ENCODE results near the gene SLC1A1.

Gene SLC1A1

GRCh38 chr9:4591123-4591500 lies 100.8 kb downstream of the SLC1A1 start:
- Histone ChIP-seq H3K4me2 (ENCODE audit: low read length) (no peak overlapping the region), H2AK5ac (ENCODE audit: low read length) (no peak overlapping the region), H2BK5ac (ENCODE audit: low read depth, low read length, poor library complexity) (no peak overlapping the region), H3K4me3 (ENCODE audit: low read depth, low read length) (no peak overlapping the region), H3K79me2 (ENCODE audit: control insufficient read depth, insufficient read depth, low read length, poor library complexity) (no peaks in the 10 kb centered on the region), H2BK12ac (ENCODE audit: low read length) (no peak overlapping the region), H3K79me1 (ENCODE audit: low read length) (peaks cover 3% of the 10 kb centered on the region), H4K12ac (ENCODE audit: low read depth, low read length) (no peak overlapping the region), H3K4me1 (ENCODE audit: control insufficient read depth in 1 of 2, insufficient read depth in 2 of 2, low read length in 2 of 2) (peaks cover 2 to 14% of the 10 kb centered on the region in 2 experiments), H4K91ac (ENCODE audit: low read depth, low read length) (peak overlapping the region; percentile 54), H3K23ac (ENCODE audit: low read length) (no peak overlapping the region), H2AFZ (ENCODE audit: insufficient read depth, low read length, poor library complexity) (no peak overlapping the region), H3K27me3 (ENCODE audit: insufficient read depth, low read length) (no peaks in the 10 kb centered on the region), H3K9me3 (ENCODE audit: insufficient read depth, low read depth, low read length) (no peaks in the 10 kb centered on the region), H3K9ac (ENCODE audit: low read length) (no peak overlapping the region), H4K8ac (ENCODE audit: low read depth, low read length) (no peak overlapping the region), H2BK120ac (ENCODE audit: insufficient read depth, low read length, poor library complexity) (no peak overlapping the region), H3K27ac (ENCODE audit: low read depth, low read length) (no peak overlapping the region), H3K4ac (ENCODE audit: low read depth, low read length) (no peak overlapping the region), H3K14ac (ENCODE audit: low read length) (no peak overlapping the region), H3K36me3 (ENCODE audit: control insufficient read depth in 1 of 2, insufficient read depth in 2 of 2, low read length in 2 of 2) (no peaks in the 10 kb centered on the region), H3K18ac (ENCODE audit: low read length) (no peak overlapping the region)
- WGBS (ENCODE audit: extremely low coverage, insufficient coverage, insufficient read length), result no CpG with 5 or more reads among the region's 4 CpGs
- DNase-seq, result no peak

DNA sequence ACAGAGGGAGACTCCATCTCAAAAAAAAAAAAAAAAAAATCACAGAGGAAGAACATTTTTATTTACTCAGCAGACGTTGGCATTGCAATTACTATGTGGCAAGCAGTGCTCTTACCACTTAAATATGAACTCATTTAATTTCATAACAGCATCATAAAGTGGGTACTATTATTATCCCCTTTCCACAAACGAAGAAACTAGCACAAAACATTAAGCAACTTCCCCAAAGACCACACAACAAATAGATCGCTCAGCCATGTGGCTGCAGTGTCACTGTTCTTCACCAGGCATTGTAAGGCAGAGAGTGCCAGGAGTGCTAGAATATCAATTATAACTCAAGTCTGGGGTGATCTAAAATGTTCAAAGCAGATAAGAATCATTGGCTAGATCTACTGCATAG lies 102.0 kb downstream of the SLC1A1 start:
- Histone ChIP-seq H3K4me3 (ENCODE audit: low read depth, low read length) (no peak overlapping the region), H2BK5ac (ENCODE audit: low read depth, low read length, poor library complexity) (no peak overlapping the region), H2AK5ac (ENCODE audit: low read length) (no peak overlapping the region), H3K4ac (ENCODE audit: low read depth, low read length) (no peak overlapping the region), H2BK120ac (ENCODE audit: insufficient read depth, low read length, poor library complexity) (no peak overlapping the region), H3K27me3 (ENCODE audit: insufficient read depth, low read length) (no peaks in the 10 kb centered on the region), H3K79me1 (ENCODE audit: low read length) (peaks cover 3% of the 10 kb centered on the region), H4K8ac (ENCODE audit: low read depth, low read length) (no peak overlapping the region), H3K23ac (ENCODE audit: low read length) (no peak overlapping the region), H4K91ac (ENCODE audit: low read depth, low read length) (no peak overlapping the region), H3K14ac (ENCODE audit: low read length) (no peak overlapping the region), H4K12ac (ENCODE audit: low read depth, low read length) (no peak overlapping the region), H2AFZ (ENCODE audit: insufficient read depth, low read length, poor library complexity) (no peak overlapping the region), H3K27ac (ENCODE audit: low read depth, low read length) (no peak overlapping the region), H3K79me2 (ENCODE audit: control insufficient read depth, insufficient read depth, low read length, poor library complexity) (no peaks in the 10 kb centered on the region), H3K4me1 (ENCODE audit: control insufficient read depth in 1 of 2, insufficient read depth in 2 of 2, low read length in 2 of 2) (peaks cover 2 to 14% of the 10 kb centered on the region in 2 experiments), H3K18ac (ENCODE audit: low read length) (no peak overlapping the region), H3K9me3 (ENCODE audit: insufficient read depth, low read depth, low read length) (no peaks in the 10 kb centered on the region), H3K4me2 (ENCODE audit: low read length) (no peak overlapping the region), H2BK12ac (ENCODE audit: low read length) (no peak overlapping the region), H3K9ac (ENCODE audit: low read length) (no peak overlapping the region), H3K36me3 (ENCODE audit: control insufficient read depth in 1 of 2, insufficient read depth in 2 of 2, low read length in 2 of 2) (no peaks in the 10 kb centered on the region)
- DNase-seq, result no peak
- no CpG with 5 or more reads among the region's 3 CpGs for WGBS (ENCODE audit: extremely low coverage, insufficient coverage, insufficient read length)

DNA sequence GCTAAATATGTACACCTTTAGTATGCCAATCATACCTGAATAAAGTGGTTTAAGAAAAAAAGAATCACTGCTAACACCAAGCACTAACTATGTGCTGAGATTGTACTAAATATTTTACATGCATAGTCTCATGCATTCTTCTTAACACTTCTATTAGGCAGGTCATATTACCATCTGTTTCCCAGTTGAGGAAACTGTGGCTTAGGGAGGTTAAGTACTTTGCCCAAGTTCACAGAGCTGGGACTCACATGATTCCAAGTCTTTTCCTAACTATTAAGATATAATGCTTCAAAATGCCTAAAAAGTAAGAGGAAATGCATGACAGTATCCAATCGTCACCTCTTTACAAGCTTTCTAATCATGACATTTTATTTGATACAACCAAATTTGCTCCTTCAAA lies 102.6 kb downstream of the SLC1A1 start:
- H3K27me3 ChIP-seq (ENCODE audit: insufficient read depth, low read length), result no peaks in the 10 kb centered on the region
- no peak overlapping the region for H3K27ac ChIP-seq (ENCODE audit: low read depth, low read length)
- no peak overlapping the region for H2AK5ac ChIP-seq (ENCODE audit: low read length)
- no peak overlapping the region for H4K91ac ChIP-seq (ENCODE audit: low read depth, low read length)
- H3K4me1 ChIP-seq (ENCODE audit: control insufficient read depth in 1 of 2, insufficient read depth in 2 of 2, low read length in 2 of 2), result peaks cover 2 to 14% of the 10 kb centered on the region in 2 experiments
- H3K9ac ChIP-seq (ENCODE audit: low read length), result no peak overlapping the region
- no peak overlapping the region for H4K12ac ChIP-seq (ENCODE audit: low read depth, low read length)
- H3K79me2 ChIP-seq (ENCODE audit: control insufficient read depth, insufficient read depth, low read length, poor library complexity), result no peaks in the 10 kb centered on the region
- no peak overlapping the region for H2AFZ ChIP-seq (ENCODE audit: insufficient read depth, low read length, poor library complexity)
- no CpG with 5 or more reads among the region's 1 CpG for WGBS (ENCODE audit: extremely low coverage, insufficient coverage, insufficient read length)
- no peak overlapping the region for H3K4me3 ChIP-seq (ENCODE audit: low read depth, low read length)
- no peak overlapping the region for H4K8ac ChIP-seq (ENCODE audit: low read depth, low read length)
- no peak overlapping the region for H3K4ac ChIP-seq (ENCODE audit: low read depth, low read length)
- DNase-seq, result no peak
- no peak overlapping the region for H2BK120ac ChIP-seq (ENCODE audit: insufficient read depth, low read length, poor library complexity)
- no peak overlapping the region for H3K18ac ChIP-seq (ENCODE audit: low read length)
- H3K79me1 ChIP-seq (ENCODE audit: low read length), result peaks cover 3% of the 10 kb centered on the region
- no peak overlapping the region for H3K4me2 ChIP-seq (ENCODE audit: low read length)
- no peaks in the 10 kb centered on the region for H3K9me3 ChIP-seq (ENCODE audit: insufficient read depth, low read depth, low read length)
- no peak overlapping the region for H3K14ac ChIP-seq (ENCODE audit: low read length)
- H2BK5ac ChIP-seq (ENCODE audit: low read depth, low read length, poor library complexity), result no peak overlapping the region
- no peak overlapping the region for H2BK12ac ChIP-seq (ENCODE audit: low read length)
- H3K36me3 ChIP-seq (ENCODE audit: control insufficient read depth in 1 of 2, insufficient read depth in 2 of 2, low read length in 2 of 2), result no peaks in the 10 kb centered on the region
- no peak overlapping the region for H3K23ac ChIP-seq (ENCODE audit: low read length)

DNA sequence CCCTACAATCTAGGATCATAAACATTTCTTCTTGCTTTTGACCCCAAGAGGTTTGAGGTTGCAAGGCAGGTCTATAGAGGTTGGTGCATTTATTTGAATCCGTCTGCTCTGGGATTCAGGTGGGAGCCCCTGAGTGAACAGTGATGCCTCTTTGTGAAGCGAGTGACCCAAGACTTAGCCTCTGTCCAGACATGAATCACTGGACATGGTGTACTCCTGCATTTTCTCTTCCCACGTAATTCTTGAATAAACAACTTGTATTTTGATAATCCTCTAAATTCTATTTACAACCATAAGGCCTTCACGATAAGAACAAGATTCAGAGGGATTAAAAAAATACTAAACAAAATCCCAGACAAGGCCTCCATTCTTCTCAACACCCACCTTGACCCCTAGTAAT lies 104.3 kb downstream of the SLC1A1 start:
- Histone ChIP-seq H3K79me2 (ENCODE audit: control insufficient read depth, insufficient read depth, low read length, poor library complexity) (no peaks in the 10 kb centered on the region), H3K27me3 (ENCODE audit: insufficient read depth, low read length) (no peaks in the 10 kb centered on the region), H4K8ac (ENCODE audit: low read depth, low read length) (no peak overlapping the region), H2AFZ (ENCODE audit: insufficient read depth, low read length, poor library complexity) (no peak overlapping the region), H3K23ac (ENCODE audit: low read length) (no peak overlapping the region), H3K9ac (ENCODE audit: low read length) (no peak overlapping the region), H2AK5ac (ENCODE audit: low read length) (no peak overlapping the region), H3K4me2 (ENCODE audit: low read length) (no peak overlapping the region), H3K14ac (ENCODE audit: low read length) (no peak overlapping the region), H3K4me3 (ENCODE audit: low read depth, low read length) (no peak overlapping the region), H3K27ac (ENCODE audit: low read depth, low read length) (no peak overlapping the region), H2BK12ac (ENCODE audit: low read length) (no peak overlapping the region), H3K4me1 (ENCODE audit: control insufficient read depth in 1 of 2, insufficient read depth in 2 of 2, low read length in 2 of 2) (peaks cover 2 to 14% of the 10 kb centered on the region in 2 experiments), H3K79me1 (ENCODE audit: low read length) (peaks cover 1% of the 10 kb centered on the region), H3K9me3 (ENCODE audit: insufficient read depth, low read depth, low read length) (no peaks in the 10 kb centered on the region), H2BK120ac (ENCODE audit: insufficient read depth, low read length, poor library complexity) (no peak overlapping the region), H3K36me3 (ENCODE audit: control insufficient read depth in 1 of 2, insufficient read depth in 2 of 2, low read length in 2 of 2) (no peaks in the 10 kb centered on the region), H4K12ac (ENCODE audit: low read depth, low read length) (no peak overlapping the region), H3K4ac (ENCODE audit: low read depth, low read length) (no peak overlapping the region), H4K91ac (ENCODE audit: low read depth, low read length) (no peak overlapping the region), H3K18ac (ENCODE audit: low read length) (no peak overlapping the region), H2BK5ac (ENCODE audit: low read depth, low read length, poor library complexity) (no peak overlapping the region)
- WGBS (ENCODE audit: extremely low coverage, insufficient coverage, insufficient read length), result no CpG with 5 or more reads among the region's 4 CpGs
- DNase-seq, result no peak
